ENCODE results near the gene KIF3A. TPM values are rescaled to one million over a fixed set of nuclear protein-coding genes. Genes with fewer than 3 reads are reported as not detected.

KIF3A gene
- total RNA-seq, 1 donor from 2014 or later: 7.2 TPM

DNA sequence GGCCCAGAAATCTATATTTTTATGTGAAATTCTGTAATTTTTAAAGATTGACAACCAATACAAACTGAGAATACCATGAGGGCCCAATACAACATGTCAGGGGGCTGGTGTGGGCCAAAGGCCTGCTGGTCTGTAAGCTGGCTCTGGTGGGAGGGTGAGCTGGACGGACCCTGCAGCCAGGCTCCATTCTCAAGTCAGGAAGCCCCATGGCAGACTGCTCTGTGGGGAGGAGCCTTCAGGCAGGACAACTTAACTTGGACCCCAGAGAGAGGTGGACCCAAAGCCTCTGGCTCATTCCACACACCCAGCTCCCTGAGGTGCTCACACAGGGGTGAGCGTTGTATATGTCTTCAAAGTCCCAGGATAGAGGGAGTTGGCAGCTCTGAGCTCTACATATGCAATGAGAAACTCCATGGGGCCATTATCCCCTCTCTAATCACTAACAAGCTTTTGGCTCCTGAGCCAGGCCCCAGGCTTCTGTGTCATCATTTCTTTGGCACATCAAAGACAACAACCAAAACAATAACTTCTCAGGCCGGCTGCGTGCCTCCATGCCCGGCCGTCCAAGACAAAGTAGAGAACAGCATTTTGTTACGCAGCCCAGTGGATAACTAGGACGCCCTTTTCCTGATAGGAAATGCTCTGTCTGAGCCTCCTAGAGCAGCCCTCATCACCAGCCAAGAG lies 33.3 kb upstream of the KIF3A start:
- no peak for DNase-seq (ENCODE audit: low spot score)

DNA sequence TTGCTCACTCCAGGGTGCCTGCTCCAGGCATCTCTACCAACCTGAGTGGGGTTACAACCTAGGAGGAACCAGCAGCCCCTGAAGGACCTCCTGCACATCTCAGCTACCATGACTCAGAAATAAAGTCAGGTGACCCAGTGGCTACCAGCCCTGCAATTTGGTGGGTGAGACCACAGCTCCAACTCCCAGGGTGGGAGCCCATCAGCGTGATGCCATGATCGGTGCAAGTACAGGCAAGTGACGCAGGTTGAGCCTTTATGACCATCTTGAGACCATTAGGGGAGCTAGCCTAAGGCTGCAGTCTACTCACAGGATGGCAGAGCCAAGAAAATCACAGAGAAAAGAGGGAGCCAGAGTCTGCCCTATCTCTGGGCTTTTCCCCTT lies 31.1 kb upstream of the KIF3A start:
- no peak for DNase-seq (ENCODE audit: low spot score)

DNA sequence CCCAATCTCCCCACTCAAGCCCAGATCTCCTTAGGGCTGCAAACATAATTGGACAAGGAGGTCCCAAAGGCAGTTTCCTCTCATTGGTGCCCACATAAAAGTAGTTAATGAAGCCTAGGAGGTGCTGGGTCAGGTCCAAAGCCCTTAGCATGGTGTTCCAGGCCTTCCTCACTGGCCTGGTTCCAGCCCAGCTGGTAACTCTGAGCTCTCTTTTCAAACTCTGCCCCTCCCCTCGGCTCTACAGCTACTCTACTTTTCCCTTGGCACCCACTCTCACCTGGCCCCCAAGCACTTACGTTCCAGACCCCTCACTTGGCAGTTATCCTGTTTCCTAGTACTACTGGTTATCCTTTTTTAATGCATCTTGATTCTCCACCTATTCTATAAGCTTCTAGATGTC lies 29.8 kb upstream of the KIF3A start:
- DNase-seq (ENCODE audit: low spot score): no peak

DNA sequence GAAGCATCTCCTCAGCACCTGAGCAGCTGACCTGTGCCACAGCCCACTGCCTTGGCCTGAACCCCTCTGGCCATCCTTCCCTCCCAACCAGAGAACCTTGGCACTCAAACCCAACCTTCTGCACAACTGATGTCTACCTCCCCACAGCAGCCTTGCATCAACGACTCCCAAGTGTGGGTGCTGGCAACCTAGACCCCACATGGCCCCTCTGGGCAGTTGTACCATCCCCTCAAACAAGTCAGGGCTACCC lies 29.4 kb upstream of the KIF3A start:
- no peak for DNase-seq (ENCODE audit: low spot score)

DNA sequence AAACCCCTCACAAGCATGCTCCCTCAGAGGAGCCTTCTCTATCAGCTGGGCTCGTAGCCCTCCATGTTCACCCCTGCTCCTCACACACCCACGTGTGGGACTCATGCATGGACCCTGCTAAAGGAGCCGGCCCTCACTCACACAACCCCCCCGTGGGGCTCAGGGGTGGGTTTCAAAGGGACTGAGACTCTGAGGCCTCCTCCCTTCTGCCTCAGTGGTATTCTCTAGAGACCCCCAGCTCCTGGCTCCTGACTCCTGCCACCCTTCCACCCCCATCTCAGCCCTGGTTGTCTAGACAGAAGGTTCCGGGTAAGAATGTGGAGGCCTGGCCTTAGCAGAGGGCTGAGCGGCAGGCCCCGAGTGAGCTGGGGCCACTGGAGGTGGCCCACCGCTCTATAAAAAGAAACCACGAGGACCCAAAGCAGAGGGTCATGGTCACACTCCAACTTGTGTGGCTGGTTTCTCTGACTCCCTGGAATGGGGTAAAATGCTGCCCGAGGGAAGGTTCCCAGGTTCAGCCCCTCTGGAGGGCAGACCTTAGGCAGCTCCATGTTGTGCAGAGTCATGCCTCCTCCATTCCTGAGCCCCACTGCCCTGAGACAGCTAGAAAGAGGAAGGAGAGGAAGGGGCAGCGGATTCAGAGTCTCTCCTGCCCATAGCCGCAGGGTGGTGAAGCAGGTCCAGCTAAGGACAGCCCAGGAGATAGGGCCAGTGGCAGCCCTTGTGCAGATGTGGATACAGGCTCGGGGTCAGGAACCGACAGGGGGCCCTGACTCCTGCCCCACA lies 28.9 kb upstream of the KIF3A start:
- no peak for DNase-seq (ENCODE audit: low spot score)

DNA sequence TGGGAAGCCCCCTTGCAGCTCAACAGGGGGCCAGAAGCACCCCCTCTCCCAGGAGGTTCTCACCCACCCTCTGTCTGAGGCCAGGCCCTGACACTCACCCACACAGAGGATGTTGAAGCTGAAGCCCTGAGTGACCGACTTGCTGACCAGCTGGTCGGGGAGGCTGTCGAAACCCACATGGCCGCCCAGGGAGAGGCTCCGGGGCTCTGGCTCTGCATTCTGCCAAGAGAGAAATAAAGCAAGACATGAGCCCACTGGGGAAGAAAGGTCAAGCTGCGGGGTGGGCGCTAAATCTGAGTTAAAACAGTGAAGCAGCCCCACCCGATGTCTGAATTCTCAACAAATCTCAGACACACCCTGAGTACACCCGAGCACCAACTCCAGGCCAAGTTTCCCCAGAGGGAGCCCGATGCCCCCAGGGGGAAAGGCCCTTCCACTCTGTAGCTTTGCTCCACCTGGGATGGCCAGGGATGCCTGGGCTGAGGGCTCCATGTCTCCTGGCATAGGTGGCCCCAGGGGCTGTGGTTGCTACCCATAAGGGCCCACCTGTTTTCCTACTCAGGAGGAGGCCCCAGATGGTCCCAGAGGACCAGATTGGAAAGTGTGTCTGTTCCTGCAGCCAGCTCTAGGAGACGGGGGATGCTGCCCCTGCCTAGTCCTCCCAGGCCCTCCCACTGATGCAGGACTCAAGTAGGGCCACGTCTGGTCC lies 28.1 kb upstream of the KIF3A start:
- DNase-seq (ENCODE audit: low spot score): peak; percentile 38

DNA sequence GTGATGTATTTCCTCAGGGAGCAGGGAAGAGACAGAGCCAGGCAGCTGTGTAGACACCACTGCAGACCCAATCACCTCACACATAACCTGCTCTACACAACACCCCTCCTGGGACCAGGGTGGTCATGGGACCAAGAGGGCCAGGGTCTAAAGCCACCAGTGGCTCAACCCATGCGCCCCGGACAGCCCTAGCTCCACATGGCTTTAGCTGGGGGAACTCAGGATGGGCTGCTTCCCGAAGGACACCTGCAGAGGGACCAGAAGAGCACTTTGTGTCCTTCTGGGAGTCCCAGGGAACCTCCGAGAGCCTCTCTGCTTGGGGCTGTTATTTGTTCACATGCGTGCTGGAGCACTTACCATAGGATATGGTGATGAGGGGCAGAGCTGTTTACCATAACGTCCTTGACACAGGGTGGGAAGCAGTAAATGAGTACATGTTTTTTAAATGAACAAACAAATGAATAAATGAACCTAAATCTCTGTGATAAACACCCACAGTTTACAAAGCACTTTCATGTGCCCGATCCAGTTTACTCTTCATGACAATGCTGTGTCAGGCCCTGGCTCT lies 27.4 kb upstream of the KIF3A start:
- DNase-seq (ENCODE audit: low spot score): no peak

DNA sequence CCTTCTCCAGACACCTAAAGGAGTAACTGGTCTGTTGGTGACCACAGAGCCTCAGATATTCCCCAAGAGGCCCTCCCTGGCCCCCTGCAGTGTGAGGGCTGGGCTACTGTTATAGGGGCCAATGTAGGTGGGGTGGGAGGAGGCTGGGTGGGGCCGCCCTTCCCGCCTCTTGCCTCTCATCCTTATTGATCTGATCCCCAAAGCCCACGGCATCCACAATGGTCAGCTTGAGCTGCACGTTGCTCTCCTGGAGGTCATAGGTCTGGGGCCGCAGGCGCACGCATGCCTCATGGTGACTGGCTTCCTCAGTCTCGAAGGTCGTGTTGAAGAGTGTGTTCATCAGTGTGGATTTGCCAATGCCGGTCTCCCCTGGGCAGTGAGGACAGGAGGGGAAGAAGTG lies 26.7 kb upstream of the KIF3A start:
- DNase-seq (ENCODE audit: low spot score): no peak

DNA sequence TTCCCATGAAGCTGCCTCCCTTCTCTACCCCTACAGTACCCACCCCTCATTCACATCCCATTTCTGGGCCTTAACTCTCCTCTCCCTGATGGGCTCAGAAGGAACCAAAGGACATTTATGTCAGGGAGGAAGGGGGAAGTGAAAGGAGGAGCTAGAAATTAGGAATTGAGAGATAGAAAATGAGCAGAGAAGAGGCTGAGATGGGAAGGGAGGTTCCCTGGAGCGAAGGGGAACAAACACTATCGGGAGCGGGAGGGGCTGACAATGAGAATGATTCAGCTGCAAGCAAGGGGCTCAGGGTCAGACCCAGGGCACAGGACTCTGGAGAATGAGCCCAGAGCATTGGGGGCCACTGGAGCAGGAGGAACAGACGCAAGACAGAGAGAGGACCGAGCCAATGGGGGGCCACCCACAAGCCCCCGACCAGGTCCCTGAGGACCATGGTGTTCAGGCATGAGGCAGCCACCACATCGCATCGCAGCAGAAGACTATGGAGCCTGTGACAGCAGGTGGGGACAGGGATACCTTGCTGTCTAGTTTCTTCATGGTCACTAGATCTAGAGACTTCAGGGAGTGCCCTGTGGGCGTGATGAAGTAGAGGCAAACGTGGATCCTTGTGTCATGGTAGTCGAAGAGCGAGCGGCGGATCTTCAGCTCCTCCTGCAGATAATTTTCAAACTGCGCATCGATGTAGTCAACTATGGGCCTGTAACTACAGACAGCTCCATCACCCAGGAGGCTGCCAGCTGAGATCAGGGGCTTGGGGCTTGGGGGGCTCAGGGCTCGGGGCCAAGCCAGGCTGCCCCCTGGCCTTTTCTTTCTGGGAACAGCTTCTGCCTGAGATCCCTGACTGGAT lies 26.1 kb upstream of the KIF3A start:
- DNase-seq (ENCODE audit: low spot score): no peak

DNA sequence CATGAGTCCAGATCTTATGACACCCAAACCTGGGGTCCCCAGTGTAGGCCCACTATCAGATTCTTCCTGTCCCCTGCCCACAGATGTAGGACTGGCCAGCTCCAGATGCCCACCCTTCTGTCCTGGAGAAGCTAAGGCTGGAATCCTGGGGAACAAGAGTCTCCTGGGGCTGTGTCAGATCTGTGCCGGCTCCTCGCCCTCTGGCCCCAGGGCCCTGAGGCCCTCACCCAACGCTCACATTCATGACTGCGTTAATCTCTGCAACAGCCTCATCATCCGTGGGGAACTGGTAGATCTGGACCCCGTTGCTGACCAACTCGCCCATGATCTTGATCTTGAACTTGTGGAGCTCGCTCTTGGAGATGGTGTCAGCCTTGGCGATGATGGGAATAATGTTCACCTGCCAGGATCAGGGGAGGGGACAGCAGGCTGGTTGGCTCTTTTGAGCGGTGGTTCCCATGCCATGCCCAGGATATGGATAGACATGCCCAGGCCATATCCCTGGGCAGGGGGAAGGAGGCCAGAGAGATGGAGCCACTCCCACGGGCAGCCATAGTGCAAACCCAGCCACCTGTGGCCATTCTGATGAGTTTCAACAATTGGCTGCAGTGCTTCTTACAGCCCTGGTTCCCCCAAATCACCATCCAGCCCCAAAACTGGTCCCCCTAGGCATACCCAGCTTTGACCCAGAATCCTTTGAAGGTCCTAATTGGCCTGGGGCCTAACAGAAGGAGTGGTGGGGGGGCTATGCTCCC lies 25.1 kb upstream of the KIF3A start:
- no peak for DNase-seq (ENCODE audit: low spot score)

DNA sequence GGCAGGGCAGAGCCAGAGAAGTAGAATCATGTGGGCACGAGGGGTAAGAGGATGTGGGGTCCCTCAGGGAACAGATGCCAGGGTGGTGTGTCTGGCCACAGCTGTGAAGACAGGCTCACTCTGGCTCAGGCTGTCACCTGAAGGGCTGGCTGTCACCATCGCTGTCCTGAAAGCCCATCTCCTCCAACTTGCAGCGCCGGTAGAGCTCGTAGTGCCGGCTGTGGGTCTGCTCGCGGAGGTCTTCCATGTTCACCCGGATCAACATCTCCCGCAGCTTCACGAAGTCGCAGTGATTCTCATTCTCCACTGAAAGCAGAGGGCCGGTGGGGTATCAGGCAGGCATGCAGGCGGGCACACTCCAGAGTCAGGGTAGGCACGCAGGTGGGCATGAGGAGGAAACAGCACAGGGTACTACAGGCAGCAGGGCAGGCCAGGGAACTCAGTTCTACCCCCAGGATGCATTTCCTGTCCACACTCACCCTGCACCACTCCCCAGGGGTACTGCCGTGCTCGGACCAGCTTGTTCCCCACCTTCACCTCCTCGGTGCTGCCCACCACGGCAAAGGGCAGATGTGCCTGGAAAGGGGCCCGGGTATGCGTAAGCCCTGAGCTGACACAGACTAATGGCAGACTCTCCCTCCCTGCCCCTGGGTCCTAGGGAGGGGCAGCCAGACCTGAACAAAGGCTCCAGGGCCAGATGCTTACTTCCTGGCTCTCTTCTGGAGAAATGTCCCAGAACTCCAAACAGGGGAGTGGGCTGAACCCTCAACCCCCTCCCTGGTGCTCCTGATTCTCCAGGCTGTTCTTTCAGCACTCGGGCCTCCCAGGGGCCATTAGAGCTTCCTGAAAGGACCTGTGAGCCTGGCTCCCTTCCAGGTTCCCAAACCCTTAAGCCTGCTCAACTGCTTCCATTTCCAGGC lies 24.2 kb upstream of the KIF3A start:
- DNase-seq (ENCODE audit: low spot score): no peak

DNA sequence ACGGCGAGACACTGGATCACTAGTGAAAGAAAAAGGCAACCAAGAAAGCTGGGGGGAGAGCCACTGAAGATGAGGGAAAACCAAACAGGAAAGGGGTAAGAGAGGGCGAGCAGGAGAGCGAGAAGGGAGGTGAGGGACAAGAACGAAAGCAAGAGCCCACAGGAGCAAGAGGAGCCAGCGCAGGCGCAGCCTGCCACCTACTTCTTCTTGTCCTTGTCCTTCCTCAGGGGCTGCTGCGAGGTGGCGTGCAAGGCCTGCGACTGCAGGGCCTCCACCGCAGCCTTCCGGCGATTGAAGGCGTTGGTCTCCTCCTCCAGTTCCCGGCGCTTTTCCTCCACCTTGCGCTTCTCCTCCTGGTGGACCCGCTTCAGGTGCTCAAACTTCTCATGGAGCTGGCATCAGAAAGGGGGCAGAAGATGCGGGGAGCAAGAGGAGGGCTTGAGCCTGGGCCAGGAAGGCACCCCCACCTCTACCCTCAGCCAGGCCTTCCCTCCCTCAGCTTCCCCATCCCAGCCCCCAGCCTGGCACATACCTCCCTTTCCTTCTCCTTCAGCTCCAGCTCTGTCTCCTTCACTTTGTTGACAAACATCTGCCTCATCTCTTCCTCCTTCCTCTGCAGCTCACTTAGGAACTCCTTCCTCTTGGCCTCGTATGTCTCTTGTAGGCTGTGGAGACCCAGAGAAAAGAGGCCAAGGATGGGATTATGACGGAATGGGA lies 23.4 kb upstream of the KIF3A start:
- no peak for DNase-seq (ENCODE audit: low spot score)

DNA sequence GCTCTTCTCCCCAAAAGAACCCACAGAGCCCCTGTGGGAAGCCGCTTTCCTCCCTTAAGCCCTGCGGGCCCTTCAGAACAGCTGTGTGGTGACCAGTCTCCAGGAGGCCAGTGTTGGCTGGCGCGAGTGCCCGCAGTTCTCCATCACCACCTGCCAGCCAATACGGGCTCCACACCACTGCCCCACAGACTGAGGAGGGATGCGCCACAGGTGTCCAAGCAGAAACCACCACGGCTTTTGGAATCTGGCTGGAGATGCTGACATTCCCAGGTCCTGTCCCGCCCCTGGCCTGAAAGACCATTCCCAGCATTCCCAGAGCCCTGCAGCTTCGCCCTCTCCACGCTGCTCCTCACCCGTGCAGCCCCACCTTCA lies 22.7 kb upstream of the KIF3A start:
- DNase-seq (ENCODE audit: low spot score): no peak

DNA sequence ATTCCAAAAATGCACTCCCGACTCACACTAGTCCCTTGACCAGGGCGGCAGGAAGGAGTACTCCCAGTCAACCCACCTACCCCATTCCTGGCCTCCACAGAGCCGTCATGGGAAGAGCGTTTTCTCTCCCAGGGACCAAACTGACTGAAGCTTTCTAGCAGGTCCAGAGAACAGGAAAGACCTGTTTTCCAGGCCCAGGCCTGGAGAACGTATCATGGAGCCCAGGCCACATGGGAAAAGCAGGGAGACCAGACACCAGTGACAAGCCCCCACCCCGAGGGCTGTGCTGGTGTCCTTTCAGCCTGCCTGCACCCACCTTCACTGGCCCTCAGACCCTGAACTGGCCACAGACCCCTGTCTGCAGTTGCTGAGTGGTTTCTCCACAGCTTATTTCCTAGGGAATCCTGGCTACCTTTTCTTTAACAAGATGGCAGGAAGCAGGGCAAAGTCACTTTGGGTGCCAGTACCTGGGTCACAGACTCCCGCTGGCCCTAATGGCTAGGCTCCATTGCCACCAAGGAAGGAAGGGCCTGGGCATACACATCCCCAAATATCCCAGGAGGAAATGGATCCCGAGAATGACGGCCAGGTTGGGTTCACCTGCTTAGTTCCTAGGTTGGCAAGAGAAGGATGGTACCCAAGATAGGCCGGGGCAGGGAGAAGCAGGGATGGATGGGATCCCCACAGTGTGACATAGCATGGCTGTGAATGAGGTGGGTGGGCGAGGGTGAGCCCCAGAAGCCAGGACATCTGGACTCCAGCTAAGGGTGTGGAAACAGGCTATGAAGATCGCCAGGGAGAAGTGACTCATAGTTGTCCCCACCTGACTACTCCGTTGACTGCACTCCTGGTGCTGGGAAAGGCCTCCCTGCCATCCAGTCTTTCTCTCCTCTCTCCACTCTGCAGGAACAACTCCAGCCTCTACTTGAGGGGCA lies 22.0 kb upstream of the KIF3A start:
- DNase-seq (ENCODE audit: low spot score): no peak

DNA sequence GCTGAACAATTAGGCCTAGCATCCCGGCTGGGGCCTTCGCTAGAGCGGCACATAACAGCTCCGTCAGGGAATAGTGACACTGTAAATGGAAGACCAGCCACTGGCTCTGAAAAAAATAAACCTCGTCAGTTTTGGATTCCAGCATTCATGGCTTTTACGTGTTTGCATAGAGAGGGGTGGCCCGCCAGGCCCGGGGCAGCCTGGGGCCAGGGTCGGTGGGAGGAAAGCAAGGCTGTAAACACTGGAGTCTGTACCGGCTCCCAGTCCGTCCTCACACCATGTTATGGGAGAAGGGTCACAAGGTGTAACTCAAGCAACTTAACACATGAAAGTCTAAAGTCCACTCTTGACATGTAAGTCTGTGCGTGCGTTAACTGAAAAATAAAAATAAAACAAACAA lies 21.1 kb upstream of the KIF3A start:
- no peak for DNase-seq (ENCODE audit: low spot score)

DNA sequence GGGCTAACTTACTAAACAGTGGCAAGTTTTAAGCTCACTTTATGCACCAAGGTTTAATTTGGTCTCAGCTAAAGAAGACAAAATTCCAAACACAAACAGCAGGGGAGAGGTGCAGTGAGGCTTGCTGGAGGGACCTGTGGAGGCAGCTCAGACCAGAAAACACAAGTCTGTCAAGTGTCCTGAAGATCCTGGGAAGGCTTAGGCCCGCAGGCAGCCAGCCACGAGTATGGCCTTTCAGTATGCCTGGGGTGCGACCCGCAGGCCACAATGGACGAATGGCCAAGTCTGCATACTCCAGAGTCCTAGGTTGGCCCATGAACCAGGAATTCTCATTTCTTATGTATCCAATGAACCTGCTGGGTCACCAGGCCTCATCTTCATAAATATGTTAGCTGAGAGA lies 19.2 kb upstream of the KIF3A start:
- DNase-seq (ENCODE audit: low spot score): no peak

DNA sequence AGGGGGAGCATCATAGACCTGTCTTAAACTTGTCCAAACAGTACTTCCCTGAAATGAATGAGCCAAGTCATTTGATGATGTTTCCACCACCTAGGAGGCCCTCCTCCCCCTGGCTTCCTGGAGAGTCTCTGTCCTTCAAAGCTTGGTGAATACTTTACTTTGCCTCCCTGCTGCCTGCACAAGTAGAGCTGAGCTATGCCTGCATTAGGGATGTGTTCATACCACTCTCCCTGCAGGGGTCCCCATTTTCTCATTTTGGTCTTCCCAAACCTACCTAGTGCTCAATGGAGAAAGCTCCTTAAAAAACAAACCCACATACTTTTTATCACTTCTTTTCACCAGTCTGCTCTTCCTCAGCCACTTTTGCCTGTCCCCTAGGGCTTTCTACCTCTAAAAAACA lies 17.6 kb upstream of the KIF3A start:
- DNase-seq (ENCODE audit: low spot score): peak; percentile 50

DNA sequence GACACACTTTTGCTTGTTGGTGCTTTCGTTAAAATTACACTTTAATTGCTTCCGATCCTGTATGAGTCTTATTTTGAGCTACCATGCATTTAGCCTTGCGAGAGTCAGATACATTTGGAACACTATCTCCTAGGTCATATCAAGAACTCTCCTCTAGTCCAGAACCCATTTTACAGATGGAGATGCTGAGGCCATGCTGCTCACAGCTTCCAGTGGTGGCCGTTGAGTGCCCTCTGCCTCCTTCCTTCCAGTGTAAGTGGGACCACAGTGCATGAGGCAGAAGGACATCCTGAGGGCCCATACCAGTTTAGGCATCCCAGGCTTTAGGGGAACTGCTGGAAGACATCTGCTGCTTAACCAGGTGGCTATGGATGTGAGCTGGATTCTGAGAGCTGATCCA lies 16.8 kb upstream of the KIF3A start:
- no peak for DNase-seq (ENCODE audit: low spot score)

All from umbilical cord (tissue), 2 donors.